ENCODE data around the gene SAP30BP.

DNA sequence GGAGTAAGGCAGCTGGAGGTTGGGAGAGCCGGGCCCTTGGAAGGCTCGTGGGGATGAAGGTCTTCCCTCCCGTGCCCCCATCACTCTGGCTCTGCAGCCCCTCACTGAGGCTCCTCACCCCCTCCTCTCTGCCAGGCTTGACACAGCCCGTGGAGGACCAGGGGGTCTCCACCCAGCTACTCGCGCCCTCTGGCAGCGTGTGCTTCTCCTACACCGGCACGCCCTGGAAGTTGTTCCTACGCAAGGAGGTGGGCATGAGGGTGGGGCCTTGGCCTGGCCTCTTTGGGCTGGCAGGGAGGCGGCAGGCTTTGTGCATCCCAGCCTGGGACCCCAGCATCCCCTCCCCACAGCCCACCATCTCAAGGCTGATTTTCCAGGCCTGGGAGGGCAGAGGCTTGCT is 49.5 kb upstream of the SAP30BP start:
- TF ChIP-seq CTCF (IDR thresholded peaks at IDR 0.05) (no peak), POLR2A (IDR thresholded peaks at IDR 0.05) (no peak)

Measured in lower leg skin (tissue), 3 donors.